Motor neuron (in vitro differentiated cells): ENCODE results near the gene TMEM141. TPM values are rescaled to one million over a fixed set of nuclear protein-coding genes. Genes with fewer than 3 reads are reported as not detected.
"Not testable (repeated sequence)": the region's sequence is repeated elsewhere in the genome, so short reads cannot be mapped to it uniquely, and the experiment has no call there.

Source experiments
- ATAC-seq, 8 experiments: fragments of 200-7000 bp; cut with Tn5 transposase; replicated peaks in 6 of 8; 2 replicates each; pipeline ENCODE4 v1.8.0; 2021; ENCODE audit warnings: mild to moderate bottlenecking in 8 of 8, moderate library complexity in 8 of 8
- H3K27ac ChIP-seq, 2 donors: fragments of 250-450 bp; sonication (Bioruptor Pico); 2 replicates each; pipeline ENCODE4 v1.9.0; 2021; ENCODE audit warnings: antibody characterized with exemption in 2 of 2, mild to moderate bottlenecking in 2 of 2, moderate library complexity in 1 of 2
- H3K4me1 ChIP-seq, 2 donors: fragments of 250-450 bp; sonication (Bioruptor Pico); replicated peaks in 1 of 2; 2 replicates each; pipeline ENCODE4 v1.6.1; 2021; ENCODE audit warnings: antibody characterized with exemption in 2 of 2, mild to moderate bottlenecking in 2 of 2, moderate library complexity in 1 of 2
- H3K4me3 ChIP-seq, 5 donors: fragments of 250-450 bp; sonication (Bioruptor Pico); 2 replicates each; pipeline ENCODE4 v1.9.0; 2021; ENCODE audit warnings: antibody characterized with exemption in 5 of 5, mild to moderate bottlenecking in 5 of 5, moderate library complexity in 4 of 5
- WGBS, 10 experiments: fragments of 450-650 bp; shearing (Covaris generic); methylation state at CpG; one replicate each; pipeline ENCODE4 v1.0.0; 2022; 5-methylcytosine and 5-hydroxymethylcytosine counted together
- in situ Hi-C, 9 experiments: fragments of 400-800 bp; cut with MboI; loops; one replicate each; pipeline ENCODE4 v1.15.0; 2021; ENCODE audit warnings: low sequenced_read_pairs in 9 of 9, low pct_unique_long_range_greater_than_20kb in 2 of 9; ENCODE audit not compliant: unreplicated experiment in 9 of 9
- total RNA-seq, 8 experiments: library from RNA; unstranded; fragments of 300-600 nt; gene quantifications; 2 replicates each; pipeline versions ENCODE4 v1.2.3 to v1.2.4, GENCODE V29; 2022

TMEM141 gene
- total RNA-seq, 8 experiments from 2014 or later, result 21.7 to 92.7 (median 39.5) TPM

GRCh38 chr9:136766410-136767120, 24.6 kb upstream of the TMEM141 start:
- peaks cover 9 to 22% of the 10 kb centered on the region in 2 donors for H3K4me1 ChIP-seq
- 30 to 81% (median 68%) methylated on average over 2 to 5 of the region's 18 CpGs; no CpG with 5 or more reads in 3 of the 10 experiments for WGBS, 10 experiments
- H3K4me3 ChIP-seq, H3K27ac ChIP-seq, in situ Hi-C loops: not testable (repeated sequence)
- ATAC-seq, result peak in 3 of 8 experiments; percentile 18 to 42 (median 18)

GRCh38 chr9:136769710-136770191, 21.4 kb upstream of the TMEM141 start:
- Histone ChIP-seq H3K4me3 (no peak overlapping the region), H3K4me1 (peaks cover 2 to 5% of the 10 kb centered on the region in 2 donors), H3K27ac (no peak overlapping the region)
- ATAC-seq, result peak in 5 of 8 experiments; percentile 34 to 75 (median 37)
- in situ Hi-C loops, result no loop called here
- no CpG with 5 or more reads among the region's 16 CpGs for WGBS, 10 experiments

GRCh38 chr9:136771907-136772415, 19.2 kb upstream of the TMEM141 start:
- no peak for ATAC-seq
- peaks cover 0 to 1% of the 10 kb centered on the region in 2 donors for H3K4me1 ChIP-seq
- no peak overlapping the region for H3K27ac ChIP-seq
- in situ Hi-C loops, result no loop called here
- WGBS, 10 experiments, result 0 to 78% (median 41%) methylated on average over 1 to 3 of the region's 3 CpGs; no CpG with 5 or more reads in 5 of the 10 experiments
- no peak overlapping the region for H3K4me3 ChIP-seq

- H3K4me3 ChIP-seq, result no peak overlapping the region
- 25 to 78% (median 59%) methylated on average over 1 to 5 of the region's 7 CpGs; no CpG with 5 or more reads in 1 of the 10 experiments for WGBS, 10 experiments
- H3K27ac ChIP-seq, result no peak overlapping the region
- in situ Hi-C loops, result no loop called here
- ATAC-seq, result peak in 6 of 8 experiments; percentile 28 to 73 (median 32)
- H3K4me1 ChIP-seq, result no peaks in the 10 kb centered on the region
Measured at GRCh38 chr9:136773386-136774044, 17.6 kb upstream of the TMEM141 start.

- in situ Hi-C loops, result loop anchor here in 7 of 9 experiments (25.0 kb wide), 1 partner anchor 263 kb away; the partner anchor contains the start of genes ABCA2 (in 7 of the 7), FUT7 (in 7 of the 7) and NPDC1 (in 7 of the 7)
- no peak overlapping the region for H3K4me3 ChIP-seq
- no peaks in the 10 kb centered on the region for H3K4me1 ChIP-seq
- H3K27ac ChIP-seq, result no peak overlapping the region
- ATAC-seq, result peak in 2 of 8 experiments; percentile 11 to 23
- 17 to 100% (median 75%) methylated on average over 1 to 7 of the region's 12 CpGs; no CpG with 5 or more reads in 1 of the 10 experiments for WGBS, 10 experiments
Measured at GRCh38 chr9:136774416-136775045, 16.6 kb upstream of the TMEM141 start.

GRCh38 chr9:136775191-136775590, 16.0 kb upstream of the TMEM141 start:
- no peak for ATAC-seq
- WGBS, 10 experiments, result 60 to 87% (median 75%) methylated on average over 1 to 5 of the region's 6 CpGs; no CpG with 5 or more reads in 5 of the 10 experiments

GRCh38 chr9:136776947-136777346, 14.2 kb upstream of the TMEM141 start:
- WGBS, 10 experiments, result 17 to 100% (median 62%) methylated on average over 1 to 7 of the region's 7 CpGs; no CpG with 5 or more reads in 2 of the 10 experiments
- H3K4me3 ChIP-seq, result no peak overlapping the region
- no peak for ATAC-seq
- in situ Hi-C loops, result loop anchor here in 7 of 9 experiments (25.0 kb wide), 1 partner anchor 260 kb away; the partner anchor contains the start of genes ABCA2 (in 7 of the 7), FUT7 (in 7 of the 7) and NPDC1 (in 7 of the 7)
- no peaks in the 10 kb centered on the region for H3K4me1 ChIP-seq
- no peak overlapping the region for H3K27ac ChIP-seq

More at GRCh38 chr9:136775191-136775590, 16.0 kb upstream of the TMEM141 start:
- Histone ChIP-seq H3K27ac (no peak overlapping the region), H3K4me1 (no peaks in the 10 kb centered on the region), H3K4me3 (no peak overlapping the region)
- in situ Hi-C loops, result loop anchor here in 7 of 9 experiments (25.0 kb wide), 1 partner anchor 262 kb away; the partner anchor contains the start of genes ABCA2 (in 7 of the 7), FUT7 (in 7 of the 7) and NPDC1 (in 7 of the 7)

- no peak for ATAC-seq
- 0 to 90% (median 56%) methylated on average over 1 to 11 of the region's 14 CpGs; no CpG with 5 or more reads in 3 of the 10 experiments for WGBS, 10 experiments
- in situ Hi-C loops, result loop anchor here in 7 of 9 experiments (25.0 kb wide), 1 partner anchor 260 kb away; the partner anchor contains the start of genes ABCA2 (in 7 of the 7), FUT7 (in 7 of the 7) and NPDC1 (in 7 of the 7)
- Histone ChIP-seq H3K4me1 (no peaks in the 10 kb centered on the region), H3K27ac (no peak overlapping the region), H3K4me3 (no peak overlapping the region)
Measured at GRCh38 chr9:136777359-136777758, 13.8 kb upstream of the TMEM141 start.

GRCh38 chr9:136779808-136780207, 11.3 kb upstream of the TMEM141 start:
- 41 to 80% (median 54%) methylated on average over 1 to 5 of the region's 5 CpGs; no CpG with 5 or more reads in 4 of the 10 experiments for WGBS, 10 experiments
- peaks cover 9 to 11% of the 10 kb centered on the region in 2 donors for H3K4me1 ChIP-seq
- peak in 1 of 8 experiments; percentile 54 for ATAC-seq
- H3K4me3 ChIP-seq, result no peak overlapping the region
- no peak overlapping the region for H3K27ac ChIP-seq
- in situ Hi-C loops, result loop anchor here in 7 of 9 experiments (25.0 kb wide), 1 partner anchor 257 kb away; the partner anchor contains the start of genes ABCA2 (in 7 of the 7), FUT7 (in 7 of the 7) and NPDC1 (in 7 of the 7)

GRCh38 chr9:136782452-136782851, 8.7 kb upstream of the TMEM141 start:
- 40 to 100% (median 93%) methylated on average over 1 to 3 of the region's 3 CpGs; no CpG with 5 or more reads in 3 of the 10 experiments for WGBS, 10 experiments
- H3K4me1 ChIP-seq, result peaks cover 14 to 30% of the 10 kb centered on the region in 2 donors
- H3K27ac ChIP-seq, result no peak overlapping the region
- ATAC-seq, result no peak
- in situ Hi-C loops, result loop anchor here in 7 of 9 experiments (25.0 kb wide), 1 partner anchor 255 kb away; the partner anchor contains the start of genes ABCA2 (in 7 of the 7), FUT7 (in 7 of the 7) and NPDC1 (in 7 of the 7)
- H3K4me3 ChIP-seq, result no peak overlapping the region

GRCh38 chr9:136784249-136784996, 6.7 kb upstream of the TMEM141 start:
- no peak overlapping the region for H3K27ac ChIP-seq
- 0 to 60% (median 38%) methylated on average over 3 to 9 of the region's 9 CpGs for WGBS, 10 experiments
- H3K4me3 ChIP-seq, result no peak overlapping the region
- in situ Hi-C loops, result loop anchor here in 7 of 9 experiments (25.0 kb wide), 1 partner anchor 253 kb away; the partner anchor contains the start of genes ABCA2 (in 7 of the 7), FUT7 (in 7 of the 7) and NPDC1 (in 7 of the 7)
- H3K4me1 ChIP-seq, result peaks cover 16 to 34% of the 10 kb centered on the region in 2 donors
- ATAC-seq, result peak in 6 of 8 experiments; percentile 14 to 48 (median 31)
